Left forelimb (tissue), 1 donor: ENCODE measurements around the gene SKA3.

ENCODE experiments used
- DNase-seq: peaks from one replicate; pipeline ENCODE4 v3.0.0-alpha.2; 2018; ENCODE audit warnings: low spot score

SKA3 gene

GRCh38 chr13:21111546-21111945 lies 64.8 kb downstream of the SKA3 start:
- no peak for DNase-seq

- no peak for DNase-seq
Measured at GRCh38 chr13:21109168-21109567, 67.2 kb downstream of the SKA3 start.

GRCh38 chr13:21106089-21106488 lies 70.3 kb downstream of the SKA3 start:
- no peak for DNase-seq

- DNase-seq, result no peak
Measured at GRCh38 chr13:21104199-21105019, 71.9 kb downstream of the SKA3 start.
